ENCODE results near the gene OMA1. TPM values are rescaled to one million over a fixed set of nuclear protein-coding genes. Genes with fewer than 3 reads are reported as not detected.
A peak's percentile ranks its signal among the peaks of the same experiment; 100 is the strongest.
"Not testable (repeated sequence)": the region's sequence is repeated elsewhere in the genome, so short reads cannot be mapped to it uniquely, and the experiment has no call there.

The OMA1 gene
- 58.6 TPM for total RNA-seq

- DNase-seq = peak; percentile 99
Observed at GRCh38 chr1:58546520-58547308, at the start of gene OMA1. Gene OMA1, minus strand, starts transcription at chr1:58546726. Its CDS starts 7,432 bp downstream, at chr1:58539294.

DNA sequence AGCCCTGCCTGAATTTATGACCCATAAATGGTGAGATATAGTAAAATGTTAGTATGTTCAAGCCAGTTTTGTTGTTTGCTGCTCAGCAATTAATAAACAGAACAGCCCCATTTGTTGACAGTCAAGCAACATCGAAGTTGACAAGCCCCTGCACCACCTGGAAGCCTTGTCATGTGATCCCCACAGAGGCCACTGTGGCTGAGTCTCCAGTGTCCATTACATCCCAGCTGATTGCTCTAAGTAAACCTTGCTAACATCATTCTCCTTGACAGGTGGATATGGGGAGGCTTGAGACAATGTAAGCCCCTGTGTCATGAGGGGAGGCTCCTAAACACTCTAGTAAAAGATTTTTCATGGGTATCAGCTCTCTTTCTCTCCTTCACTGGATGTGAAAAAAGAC is 48.0 kb upstream of the OMA1 start:
- DNase-seq = no peak

DNA sequence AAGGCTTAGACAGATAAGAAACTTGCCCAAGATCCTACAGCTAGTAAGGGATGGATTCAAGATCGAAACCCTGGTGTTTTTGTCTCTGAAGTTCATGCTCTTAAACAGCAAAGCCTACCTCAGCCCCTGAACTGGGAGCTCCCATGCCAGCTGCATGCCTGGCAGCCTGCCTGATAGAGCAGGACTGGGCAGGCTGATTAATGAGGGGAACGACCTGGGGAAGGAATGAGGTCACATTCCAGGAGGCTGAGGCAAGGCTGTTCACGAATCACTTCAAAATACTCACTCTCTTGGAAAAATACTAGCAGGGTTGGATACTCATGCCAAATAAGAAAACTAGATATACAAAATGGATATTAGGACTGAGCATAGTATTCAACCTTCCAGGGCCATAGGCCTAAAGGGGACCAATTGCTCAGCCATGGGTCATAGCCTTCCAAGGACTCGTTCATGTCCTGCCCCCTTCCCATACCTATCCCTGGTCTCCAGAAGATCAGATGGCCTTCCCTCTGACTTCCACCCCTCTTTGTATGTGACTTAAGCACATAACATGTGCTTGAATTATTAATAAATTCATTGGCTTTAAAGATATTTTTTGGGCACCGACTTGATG is 46.1 kb upstream of the OMA1 start:
- peak; percentile 70 for DNase-seq

GRCh38 chr1:58591806-58592205 is 45.3 kb upstream of the OMA1 start:
- no peak for DNase-seq

DNA sequence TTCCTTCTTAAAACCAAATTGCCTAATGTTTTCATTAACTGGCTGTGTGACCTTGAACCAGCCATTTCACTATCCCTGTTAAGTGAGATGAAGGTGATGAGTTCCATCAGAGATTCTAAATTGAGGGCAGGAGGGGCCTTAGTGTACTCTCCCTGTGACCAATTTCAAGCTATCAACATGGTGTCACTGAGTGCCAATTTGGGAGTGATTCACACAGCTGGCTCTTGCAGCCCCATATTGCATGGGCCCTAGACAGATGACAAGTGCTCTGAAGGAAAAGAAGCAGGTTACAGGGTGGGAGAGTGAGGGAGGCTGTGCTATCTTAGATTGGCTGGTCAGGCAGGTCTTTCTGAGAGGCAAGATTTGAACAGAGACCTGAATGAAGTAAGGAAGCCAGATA is 43.5 kb upstream of the OMA1 start:
- no peak for DNase-seq

DNA sequence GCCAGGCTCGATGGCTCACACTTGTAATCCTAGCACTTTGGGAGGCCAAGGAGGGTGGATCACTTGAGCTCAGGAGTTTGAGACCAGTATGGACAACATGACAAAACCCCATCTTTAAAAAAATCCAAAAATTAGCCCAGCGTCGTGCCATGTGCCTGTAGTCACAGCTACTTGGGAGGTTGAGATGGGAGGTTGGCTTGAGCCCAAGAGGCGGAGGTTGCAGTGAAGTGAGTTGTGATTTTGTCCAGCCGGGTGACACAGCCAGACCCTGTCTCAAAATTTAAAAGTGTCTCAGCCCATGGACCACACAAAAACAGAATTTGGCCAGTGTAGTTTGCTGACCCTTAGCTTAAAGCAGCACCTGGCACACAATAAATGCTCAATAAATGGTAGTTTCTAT is 41.9 kb upstream of the OMA1 start:
- DNase-seq = no peak

GRCh38 chr1:58587667-58588066 is 41.1 kb upstream of the OMA1 start:
- DNase-seq = no peak

- DNase-seq = peak; percentile 73
Observed at GRCh38 chr1:58586271-58586670, 39.7 kb upstream of the OMA1 start.

DNA sequence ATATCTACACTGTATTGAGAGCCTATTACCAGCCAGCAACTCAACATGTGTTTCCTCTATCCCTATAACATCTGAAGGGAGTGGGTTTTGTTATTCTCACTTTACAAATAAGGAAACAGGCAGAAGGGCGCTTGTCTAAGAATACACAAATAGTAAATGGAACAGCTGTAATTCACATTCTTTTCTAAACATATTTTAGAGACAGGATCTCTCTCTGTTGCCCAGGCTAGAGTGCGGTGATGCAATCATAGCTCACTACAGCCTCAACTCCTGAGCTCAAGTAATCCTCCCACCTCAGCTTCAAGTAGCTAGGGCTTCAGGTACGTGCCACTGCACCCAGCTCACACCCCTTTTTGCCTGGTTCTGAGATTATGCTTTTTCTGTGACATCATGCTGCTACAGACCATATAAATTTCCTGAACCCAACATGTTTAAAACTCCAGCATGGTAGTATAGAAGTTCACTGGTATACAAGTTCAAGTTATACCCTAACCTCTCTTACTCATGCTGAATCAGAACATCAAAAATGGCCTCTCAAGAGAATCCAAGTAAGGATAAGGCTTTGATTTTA is 39.1 kb upstream of the OMA1 start:
- no peak for DNase-seq

DNA sequence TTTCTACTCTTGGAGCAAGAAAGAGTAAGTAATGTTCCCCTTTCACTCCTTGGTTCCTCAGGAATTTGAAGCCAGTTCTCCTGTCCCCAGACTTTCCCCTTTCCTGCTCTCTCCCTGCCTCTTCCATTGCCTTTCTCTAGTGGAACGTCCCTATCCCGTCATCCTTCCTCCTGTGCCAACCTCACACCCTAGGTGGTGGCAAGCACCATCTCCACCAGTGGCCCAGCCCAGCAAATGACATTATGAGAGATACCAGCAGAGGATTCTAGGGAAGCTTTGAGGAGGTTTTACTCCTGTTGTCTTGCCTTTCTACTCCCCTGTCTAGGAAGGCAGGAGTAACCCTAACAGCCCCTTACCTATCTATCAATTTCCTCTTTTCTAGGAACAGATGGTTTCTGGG is 38.6 kb upstream of the OMA1 start:
- no peak for DNase-seq

DNA sequence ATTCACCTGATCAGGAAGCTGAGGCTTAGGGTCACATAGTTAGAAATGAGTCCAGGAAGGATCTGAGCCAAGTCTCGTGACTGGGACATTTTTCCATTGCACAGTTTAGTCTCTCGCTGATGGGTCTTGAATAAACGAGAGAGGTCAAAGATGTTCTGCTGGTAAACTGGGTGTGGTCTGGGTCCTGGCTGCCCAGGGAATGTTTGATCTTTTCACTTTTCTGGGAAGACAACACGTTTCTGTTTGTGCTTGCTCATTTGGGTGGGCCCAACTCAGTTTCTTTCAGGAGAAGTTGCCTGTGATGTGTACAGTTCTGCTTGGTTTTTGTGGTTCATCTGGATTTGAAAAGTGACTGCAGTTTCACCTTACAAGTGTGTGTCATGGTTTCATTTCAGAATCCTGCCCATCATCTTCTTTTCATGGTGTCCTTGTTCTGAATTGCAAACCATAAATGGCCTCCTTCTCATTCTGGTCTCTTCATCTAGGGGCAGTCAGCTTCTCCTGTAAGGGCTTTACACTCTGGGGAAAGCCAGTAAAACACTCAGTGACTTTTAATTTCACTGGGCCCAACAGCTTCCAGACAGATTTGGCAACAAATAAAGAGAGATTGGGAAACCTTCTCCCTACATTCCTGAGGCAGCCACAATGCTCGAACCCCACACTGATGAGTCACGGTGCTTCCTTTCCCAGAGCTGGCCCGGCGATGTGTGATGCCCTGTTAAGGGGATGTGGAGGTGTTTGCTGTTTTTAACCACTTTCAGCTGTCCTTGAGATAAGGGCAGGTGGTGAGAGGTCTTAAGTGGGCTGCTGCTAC is 37.8 kb upstream of the OMA1 start:
- no peak for DNase-seq

- DNase-seq = no peak
Observed at GRCh38 chr1:58583496-58583895, 37.0 kb upstream of the OMA1 start.

DNA sequence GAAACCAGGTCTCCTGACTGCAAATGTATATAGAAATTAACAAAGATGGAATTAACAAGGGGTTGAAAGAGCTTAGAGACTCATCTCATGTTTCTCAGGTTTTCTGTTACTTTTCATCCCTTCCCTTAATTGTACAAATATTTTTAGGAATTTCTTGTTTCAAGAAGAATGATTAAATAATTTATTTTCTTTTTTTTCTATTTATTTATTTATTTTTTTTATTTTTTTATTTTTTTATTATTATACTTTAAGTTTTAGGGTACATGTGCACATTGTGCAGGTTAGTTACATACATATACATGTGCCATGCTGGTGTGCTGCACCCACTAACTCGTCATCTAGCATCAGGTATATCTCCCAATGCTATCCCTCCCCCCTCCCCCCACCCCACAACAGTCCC is 35.6 kb upstream of the OMA1 start:
- DNase-seq = not testable (repeated sequence)

DNA sequence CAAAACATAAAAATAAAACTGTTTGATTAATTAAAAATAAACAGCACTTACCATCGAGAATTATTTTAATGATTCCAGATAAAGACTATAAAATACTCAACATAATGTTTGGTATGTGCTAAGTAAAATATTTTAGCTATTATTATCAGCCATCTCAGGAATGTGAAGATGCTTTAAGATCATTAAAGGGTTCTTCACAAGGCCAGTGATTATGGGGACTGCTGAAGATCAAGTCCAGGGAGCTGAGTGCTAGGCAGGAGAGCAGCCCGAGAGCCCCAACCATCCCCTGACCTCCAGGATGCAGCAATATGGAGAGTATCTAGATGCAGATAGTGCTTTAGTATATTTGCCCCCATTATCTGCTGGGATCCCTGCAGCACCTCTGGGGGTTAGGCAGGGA is 35.1 kb upstream of the OMA1 start:
- no peak for DNase-seq

DNA sequence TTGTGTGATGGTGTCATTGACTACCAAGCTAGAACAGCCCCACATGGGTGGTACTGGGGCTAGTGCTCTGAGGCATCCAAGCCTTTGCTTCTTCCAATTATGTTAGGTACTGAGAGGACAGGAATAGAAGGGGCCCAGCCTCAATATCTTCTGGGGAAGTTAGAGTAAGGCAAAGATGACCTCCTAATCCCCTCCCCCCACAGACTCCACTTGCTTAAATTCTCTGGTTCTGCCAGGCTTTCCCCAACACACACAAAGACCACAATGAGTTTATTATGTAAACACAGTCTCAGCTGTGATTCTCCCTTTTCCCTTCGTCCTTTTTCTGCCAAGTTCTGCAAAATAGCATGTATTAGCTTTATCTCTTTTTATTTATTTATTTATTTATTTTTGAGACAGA is 33.7 kb upstream of the OMA1 start:
- no peak for DNase-seq

DNA sequence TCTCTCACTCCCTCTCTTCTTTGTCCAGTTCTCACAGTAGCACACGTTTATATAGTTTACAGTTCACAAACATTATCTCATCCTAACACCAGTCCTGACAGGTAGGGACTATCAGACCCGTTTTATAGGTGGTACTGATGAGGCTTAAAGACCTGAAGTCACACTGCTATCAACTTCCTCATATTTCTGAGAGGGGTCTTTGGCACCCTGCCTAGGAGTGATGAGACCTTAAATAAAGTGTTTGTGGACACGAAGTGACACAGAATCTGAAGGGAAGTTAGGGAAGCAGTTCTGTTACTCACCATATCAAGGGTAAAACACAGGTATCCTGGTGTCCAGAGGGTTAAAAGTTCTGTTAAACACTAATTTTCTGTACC is 31.1 kb upstream of the OMA1 start:
- no peak for DNase-seq

GRCh38 chr1:58576727-58577653 is 30.5 kb upstream of the OMA1 start, which contains the start of gene TACSTD2:
Gene TACSTD2, minus strand, starts transcription at chr1:58577252. Its CDS starts 96 bp downstream, at chr1:58577156.
- DNase-seq = peak; percentile 51

GRCh38 chr1:58576325-58576726 is 29.8 kb upstream of the OMA1 start:
- DNase-seq = no peak

- no peak for DNase-seq
Observed at GRCh38 chr1:58575551-58576324, 29.2 kb upstream of the OMA1 start.

- no peak for DNase-seq
Observed at GRCh38 chr1:58574816-58575215, 28.3 kb upstream of the OMA1 start.

All from tongue (tissue), 2 donors.